Psoas muscle (tissue), 8 donors: ENCODE measurements around the gene KMT2D. TPM values are rescaled to one million over a fixed set of nuclear protein-coding genes. Genes with fewer than 3 reads are reported as not detected.

ENCODE experiments used
- ATAC-seq, 4 donors: fragments of 200-7000 bp; cut with Tn5 transposase; one replicate each; pipeline ENCODE4 v1.9.1; 2020; ENCODE audit warnings: moderate library complexity in 3 of 4, mild to moderate bottlenecking in 2 of 4
- DNase-seq, 2 donors: peaks; one replicate each; pipeline ENCODE4 v3.0.0-alpha.2; 2020
- H3K27ac ChIP-seq: fragments of 200-600 bp; one replicate; pipeline ENCODE4 v1.8.0; 2022
- H3K27me3 ChIP-seq, 3 donors: fragments of 200-600 bp in 1 of 3; one replicate each; pipeline versions ENCODE4 v1.6.1 to v1.8.0; 2013 to 2022; ENCODE audit warnings: low read length in 2 of 3, mild to moderate bottlenecking in 2 of 3, moderate library complexity in 1 of 3; ENCODE audit not compliant: insufficient read depth in 3 of 3
- H3K36me3 ChIP-seq, 2 donors: fragments of 200-600 bp in 1 of 2; one replicate each; pipeline versions ENCODE4 v1.6.1 to v1.8.0; 2013 to 2022; ENCODE audit warnings: low read depth in 1 of 2, mild to moderate bottlenecking in 1 of 2, moderate library complexity in 1 of 2; ENCODE audit not compliant: insufficient read depth in 1 of 2
- H3K4me1 ChIP-seq: fragments of 200-600 bp; one replicate; pipeline ENCODE4 v1.8.0; 2022
- H3K4me3 ChIP-seq: fragments of 200-600 bp; one replicate; pipeline ENCODE4 v1.8.0; 2022; ENCODE audit warnings: mild to moderate bottlenecking
- H3K9me3 ChIP-seq: fragments of 200-600 bp; one replicate; pipeline ENCODE4 v1.8.0; 2022
- WGBS, 3 donors: extraction: QIAGEN DNeasy Blood & Tissue Kit; methylation state at CpG; one replicate each; pipeline versions ENCODE4 v1.1.6 to v1.1.7; 2013; 5-methylcytosine and 5-hydroxymethylcytosine counted together
- intact Hi-C, 2 donors: fragments of 100-400 bp; cut with DNase I; formaldehyde crosslinking; loops; one replicate each; pipeline versions ENCODE4 v1.11.0 to v1.14.2; 2022
- polyA plus RNA-seq, 3 donors: library from polyadenylated mRNA; stranded (reverse); fragments of 200-250 nt; gene quantifications; one replicate each; pipeline ENCODE4 v1.2.3, GENCODE V29; 2013
- total RNA-seq, 4 donors: library from RNA; stranded (reverse); fragmentation: NEBNext Ultra II Directional in 2 of 4; extraction: Animal tissue kit (Norgen Biotek cat#: 25700) in 2 of 4; gene quantifications; one replicate each; pipeline versions ENCODE4 v1.2.1 to v1.2.4, GENCODE V29; 2021 to 2023
- TF ChIP-seq, protein P1 (sequence below): fragments of 200-600 bp; IDR thresholded peaks from one replicate; pipeline ENCODE4 v1.8.0; 2022; ENCODE audit warnings: antibody characterized with exemption
- donor health status: healthy with polysubstance abuse.
- donor health status: DM: no; HTN: no; CAD: no; lungs with moderate emphysema.
- donor health status: Bipolar disorder and iron deficiency.
- donor health status: healthy.
- donor health status: DM: yes; HTN: yes; CAD: no.
- donor health status: DM: no; HTN: no; CAD: no.
- donor health status: DM: no; HTN: no; CAD: no.
- donor health status: DM: yes; HTN: yes; CAD: no.

The KMT2D gene
- total and polyA plus RNA-seq, 7 donors = 10.8 to 69.8 (median 64.2) TPM

DNA sequence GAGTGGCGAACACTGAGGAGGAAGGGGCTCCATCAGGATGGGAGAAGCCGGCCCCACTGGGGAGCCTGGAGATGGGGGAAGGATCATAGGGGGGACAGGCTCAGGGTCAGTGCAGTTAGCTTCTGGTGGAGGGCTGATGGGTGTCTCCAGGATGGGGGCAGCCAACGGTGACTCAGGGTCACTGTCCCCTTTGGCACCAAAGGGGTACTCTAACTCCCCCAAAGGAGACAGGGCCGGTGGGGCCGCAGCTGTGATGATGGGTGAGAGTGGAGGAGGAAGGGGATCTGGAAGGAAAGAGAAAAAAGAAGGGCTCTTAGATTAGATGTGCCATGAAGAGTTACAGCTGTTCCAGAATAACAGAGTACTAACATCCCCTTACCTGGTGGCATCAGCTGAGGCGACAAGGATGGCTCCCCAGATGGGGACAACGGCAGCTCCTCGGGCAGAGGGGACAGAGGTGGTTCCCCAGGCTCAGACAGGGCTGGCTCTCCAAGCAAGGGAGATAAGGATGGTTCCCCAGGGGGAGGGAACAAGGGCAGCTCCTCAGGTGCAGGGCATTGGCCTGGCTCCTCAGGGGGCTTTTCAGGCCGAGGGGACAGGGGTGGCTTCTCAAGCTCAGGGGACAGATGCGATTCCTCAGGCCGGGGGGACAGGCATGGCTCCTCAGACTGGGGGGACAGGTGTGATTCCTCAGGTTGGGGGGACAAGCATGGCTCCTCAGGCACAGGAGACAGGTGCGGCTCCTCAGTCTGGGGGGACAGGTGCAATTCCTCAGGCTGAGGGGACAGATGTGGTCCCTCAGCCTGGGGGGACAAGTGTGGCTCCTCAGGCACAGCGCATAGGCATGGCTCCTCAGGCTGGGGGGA is 9.9 kb downstream of the KMT2D start:
- H3K36me3 ChIP-seq = peaks cover 10 to 93% of the 10 kb centered on the region in 2 donors
- TF ChIP-seq, protein P1, sequence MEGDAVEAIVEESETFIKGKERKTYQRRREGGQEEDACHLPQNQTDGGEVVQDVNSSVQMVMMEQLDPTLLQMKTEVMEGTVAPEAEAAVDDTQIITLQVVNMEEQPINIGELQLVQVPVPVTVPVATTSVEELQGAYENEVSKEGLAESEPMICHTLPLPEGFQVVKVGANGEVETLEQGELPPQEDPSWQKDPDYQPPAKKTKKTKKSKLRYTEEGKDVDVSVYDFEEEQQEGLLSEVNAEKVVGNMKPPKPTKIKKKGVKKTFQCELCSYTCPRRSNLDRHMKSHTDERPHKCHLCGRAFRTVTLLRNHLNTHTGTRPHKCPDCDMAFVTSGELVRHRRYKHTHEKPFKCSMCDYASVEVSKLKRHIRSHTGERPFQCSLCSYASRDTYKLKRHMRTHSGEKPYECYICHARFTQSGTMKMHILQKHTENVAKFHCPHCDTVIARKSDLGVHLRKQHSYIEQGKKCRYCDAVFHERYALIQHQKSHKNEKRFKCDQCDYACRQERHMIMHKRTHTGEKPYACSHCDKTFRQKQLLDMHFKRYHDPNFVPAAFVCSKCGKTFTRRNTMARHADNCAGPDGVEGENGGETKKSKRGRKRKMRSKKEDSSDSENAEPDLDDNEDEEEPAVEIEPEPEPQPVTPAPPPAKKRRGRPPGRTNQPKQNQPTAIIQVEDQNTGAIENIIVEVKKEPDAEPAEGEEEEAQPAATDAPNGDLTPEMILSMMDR = no peak
- no peak overlapping the region for H3K4me3 ChIP-seq
- no peak overlapping the region for H3K27ac ChIP-seq
- ATAC-seq (no peak), DNase-seq (no peak)
- intact Hi-C loops = no loop called here
- H3K9me3 ChIP-seq = no peaks in the 10 kb centered on the region
- H3K4me1 ChIP-seq = peaks cover 10% of the 10 kb centered on the region
- 88 to 94% (median 90%) methylated on average over 12 to 13 of the region's 13 CpGs for WGBS, 3 donors
- H3K27me3 ChIP-seq = no peaks in the 10 kb centered on the region

DNA sequence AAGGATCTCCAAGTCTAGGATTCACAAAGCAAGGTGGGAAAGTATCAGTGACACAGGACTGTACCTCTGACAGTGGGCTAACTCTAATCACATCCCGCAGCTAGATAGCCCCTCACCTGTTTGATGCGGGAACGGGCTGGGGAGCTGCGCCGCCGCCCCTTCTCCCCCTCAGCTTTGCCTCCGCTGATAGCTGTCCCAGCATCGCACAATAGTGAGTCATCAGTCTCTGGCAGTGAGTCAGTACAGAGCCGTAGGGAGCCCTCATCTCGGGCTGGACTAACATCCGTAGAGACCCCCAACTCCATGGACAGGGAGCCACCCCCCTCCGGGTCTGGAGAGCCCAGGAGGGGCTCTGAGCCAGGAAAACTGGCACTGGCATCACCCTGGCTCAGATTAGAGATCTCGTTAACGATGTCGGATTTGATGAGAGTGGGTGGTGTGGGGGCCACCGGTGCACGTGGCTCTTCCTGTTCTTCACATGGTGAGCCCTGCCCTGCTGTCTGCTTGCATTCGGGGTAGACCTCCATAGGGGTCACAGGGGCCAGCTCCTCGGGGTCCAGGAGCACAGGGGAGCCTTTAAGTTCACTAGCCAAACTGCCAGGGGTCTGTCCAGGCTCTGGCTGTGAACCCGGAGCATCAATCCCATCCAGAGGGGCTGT is 10.9 kb downstream of the KMT2D start:
- TF ChIP-seq, protein P1 = no peak

DNA sequence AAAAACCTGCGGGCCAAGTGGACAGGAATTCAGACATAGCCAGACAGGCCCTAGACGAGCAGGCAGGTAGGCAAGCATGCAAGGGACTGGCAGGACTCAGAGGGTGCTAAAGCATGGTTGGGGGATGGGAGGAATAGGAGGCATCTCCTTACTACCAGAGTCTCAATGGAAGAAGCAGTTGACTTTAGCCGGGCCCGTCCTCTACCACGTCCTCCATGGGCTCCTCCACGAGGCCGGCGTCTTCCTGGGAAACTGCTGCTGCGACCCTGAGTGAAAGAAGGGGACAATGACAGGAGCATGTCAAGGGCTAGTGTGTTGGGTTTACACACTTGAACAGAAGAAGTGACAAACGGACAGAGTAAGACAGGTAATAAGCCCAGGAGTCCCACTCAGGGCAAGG is 11.6 kb downstream of the KMT2D start:
- intact Hi-C loops = no loop called here
- H3K9me3 ChIP-seq = no peaks in the 10 kb centered on the region
- peaks cover 17 to 98% of the 10 kb centered on the region in 2 donors for H3K36me3 ChIP-seq
- no peak overlapping the region for H3K27ac ChIP-seq
- ATAC-seq = no peak
- WGBS, 3 donors = 88 to 89% (median 89%) methylated on average over 10 of the region's 10 CpGs
- no peaks in the 10 kb centered on the region for H3K4me1 ChIP-seq
- TF ChIP-seq, protein P1 = no peak
- no peak for DNase-seq
- H3K4me3 ChIP-seq = no peak overlapping the region
- H3K27me3 ChIP-seq = no peaks in the 10 kb centered on the region

More for the DNA sequence above, 10.9 kb downstream of the KMT2D start:
- DNase-seq (no peak), ATAC-seq (peak in 3 of 4 donors; percentile 26 to 36 (median 26))
- no peak overlapping the region for H3K27ac ChIP-seq
- no peak overlapping the region for H3K4me3 ChIP-seq
- no peaks in the 10 kb centered on the region for H3K4me1 ChIP-seq
- no peaks in the 10 kb centered on the region for H3K9me3 ChIP-seq
- H3K27me3 ChIP-seq = no peaks in the 10 kb centered on the region
- H3K36me3 ChIP-seq = peaks cover 13 to 98% of the 10 kb centered on the region in 2 donors
- WGBS, 3 donors = 79 to 86% (median 80%) methylated on average over 18 to 20 of the region's 20 CpGs
- intact Hi-C loops = no loop called here

DNA sequence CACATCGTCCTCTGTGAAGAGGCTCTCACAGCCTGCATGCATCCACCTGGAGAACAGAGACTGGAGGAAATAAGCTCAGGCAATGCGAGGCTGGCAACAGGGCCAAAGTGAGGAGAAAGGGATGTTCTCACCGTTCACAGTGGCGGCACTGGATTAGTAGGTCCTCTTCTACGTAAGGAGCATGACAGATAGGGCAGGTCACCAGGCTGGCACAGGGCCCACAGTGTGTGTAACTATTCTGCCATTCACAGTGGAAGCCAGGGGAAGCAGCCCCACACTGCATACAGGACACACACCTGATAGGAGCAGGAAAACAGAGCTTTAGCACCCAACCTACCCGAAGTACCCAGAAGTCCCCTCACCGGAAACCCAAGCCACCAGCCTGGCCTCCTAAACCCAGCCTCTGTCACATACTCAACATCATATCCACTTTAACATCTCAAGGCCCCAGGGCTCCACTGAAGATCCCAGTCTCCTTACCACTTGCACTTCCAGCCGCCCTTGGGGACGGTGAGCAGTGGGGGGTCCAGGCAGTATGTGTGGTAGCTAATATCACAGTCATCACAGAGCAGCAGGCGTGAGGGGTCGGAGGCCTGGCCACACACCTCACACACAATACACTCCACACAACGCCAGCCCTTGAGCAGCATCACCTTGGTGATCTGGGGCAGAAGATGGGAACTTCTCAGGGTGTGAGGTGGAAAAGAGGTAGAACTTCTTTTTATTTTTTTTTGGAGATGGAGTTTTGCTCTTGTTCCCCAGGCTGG is 14.3 kb downstream of the KMT2D start:
- no peaks in the 10 kb centered on the region for H3K4me1 ChIP-seq
- intact Hi-C loops = loop anchor here in 1 of 2 donors (2.0 kb wide), 1 partner anchor 20 kb away; no protein-coding TSS in a partner anchor
- H3K27ac ChIP-seq = no peak overlapping the region
- peaks cover 14 to 100% of the 10 kb centered on the region in 2 donors for H3K36me3 ChIP-seq
- H3K27me3 ChIP-seq = no peaks in the 10 kb centered on the region
- ATAC-seq = peak in 2 of 4 donors; percentile 19 to 27
- 79 to 87% (median 86%) methylated on average over 12 of the region's 12 CpGs for WGBS, 3 donors
- TF ChIP-seq, protein P1 = no peak
- H3K9me3 ChIP-seq = no peaks in the 10 kb centered on the region
- peak in 1 of 2 donors; percentile 65 for DNase-seq
- no peak overlapping the region for H3K4me3 ChIP-seq
